ENCODE results near the gene CPED1.

DNA sequence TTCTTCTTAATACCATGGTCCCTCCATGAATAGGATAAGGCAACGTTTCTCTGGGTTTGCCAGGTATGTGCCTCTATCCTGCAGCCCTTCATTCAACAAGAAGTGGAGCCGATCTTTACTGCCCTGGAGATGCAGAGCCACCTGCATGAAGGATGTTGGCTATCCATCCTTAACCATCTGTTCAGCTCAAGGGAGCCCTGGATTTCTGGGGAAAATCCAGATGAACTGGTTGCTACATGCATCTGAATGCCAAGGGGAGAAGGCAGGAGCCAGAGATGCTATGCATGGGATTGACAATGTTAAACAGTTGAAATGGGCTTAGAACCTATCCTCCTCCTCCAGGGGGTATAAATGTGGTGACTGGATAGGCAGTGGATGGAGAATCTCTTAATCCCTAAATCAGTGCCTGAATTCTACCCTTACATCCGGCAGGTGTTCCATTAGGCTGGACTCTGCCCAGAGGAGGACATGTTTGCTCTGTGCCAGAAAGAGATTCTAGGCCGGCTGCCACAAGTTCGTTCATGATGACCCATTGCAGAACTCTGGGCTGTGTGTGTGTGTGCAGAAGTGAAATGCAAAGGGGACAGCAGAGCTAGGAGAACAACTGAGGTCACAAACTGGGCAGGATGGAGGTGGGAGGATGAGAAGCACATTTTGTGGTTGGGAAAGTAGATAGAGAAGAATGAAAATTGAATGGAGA lies 15.6 kb downstream of the CPED1 start:
- TF ChIP-seq, protein P1, sequence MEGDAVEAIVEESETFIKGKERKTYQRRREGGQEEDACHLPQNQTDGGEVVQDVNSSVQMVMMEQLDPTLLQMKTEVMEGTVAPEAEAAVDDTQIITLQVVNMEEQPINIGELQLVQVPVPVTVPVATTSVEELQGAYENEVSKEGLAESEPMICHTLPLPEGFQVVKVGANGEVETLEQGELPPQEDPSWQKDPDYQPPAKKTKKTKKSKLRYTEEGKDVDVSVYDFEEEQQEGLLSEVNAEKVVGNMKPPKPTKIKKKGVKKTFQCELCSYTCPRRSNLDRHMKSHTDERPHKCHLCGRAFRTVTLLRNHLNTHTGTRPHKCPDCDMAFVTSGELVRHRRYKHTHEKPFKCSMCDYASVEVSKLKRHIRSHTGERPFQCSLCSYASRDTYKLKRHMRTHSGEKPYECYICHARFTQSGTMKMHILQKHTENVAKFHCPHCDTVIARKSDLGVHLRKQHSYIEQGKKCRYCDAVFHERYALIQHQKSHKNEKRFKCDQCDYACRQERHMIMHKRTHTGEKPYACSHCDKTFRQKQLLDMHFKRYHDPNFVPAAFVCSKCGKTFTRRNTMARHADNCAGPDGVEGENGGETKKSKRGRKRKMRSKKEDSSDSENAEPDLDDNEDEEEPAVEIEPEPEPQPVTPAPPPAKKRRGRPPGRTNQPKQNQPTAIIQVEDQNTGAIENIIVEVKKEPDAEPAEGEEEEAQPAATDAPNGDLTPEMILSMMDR (IDR thresholded peaks at IDR 0.05; ENCODE audit: low read length) = no peak
- TF ChIP-seq EZH2 (optimal IDR thresholded peaks at IDR 0.05; ENCODE audit: low read depth, low read length) = no peak
